Measurements from ENCODE around the gene ZNF655.

The ZNF655 gene

GRCh38 chr7:99558306-99559174 is at the start of gene ZNF655:
Gene ZNF655 (plus strand): TSS chr7:99558642. CDS start chr7:99560560, 1,918 bp downstream.
- Histone ChIP-seq H3K27ac (ENCODE audit: low read length) (peak within 1 kb of the TSS; percentile 99), H4K20me1 (ENCODE audit: insufficient read depth, low read length) (peaks cover 28% of the 10 kb centered on the region; the same call in 1 of the 2 replicates), H3K4me2 (ENCODE audit: insufficient read depth, low read length) (peak within 1 kb of the TSS; percentile 89), H3K9me3 (ENCODE audit: insufficient read depth, low read length, severe bottlenecking) (no peaks in the 10 kb centered on the region), H3K36me3 (ENCODE audit: insufficient read depth, low read length) (peaks cover 78% of the 10 kb centered on the region), H2AFZ (ENCODE audit: low read depth, low read length) (peak within 1 kb of the TSS; percentile 97), H3K27me3 (ENCODE audit: insufficient read depth, low read length, poor library complexity) (no peaks in the 10 kb centered on the region), H3K9ac (ENCODE audit: low read depth, low read length) (peak within 1 kb of the TSS; percentile 99), H3K79me2 (ENCODE audit: insufficient read depth, low read length) (peaks cover 79% of the 10 kb centered on the region), H3K4me3 (ENCODE audit: low read depth in 1 of 2, low read length in 2 of 2) (peak within 1 kb of the TSS; percentile 87 to 97), H3K4me1 (ENCODE audit: insufficient read depth, low read length) (peaks cover 41% of the 10 kb centered on the region)
- ATAC-seq (ENCODE audit: insufficient read depth, low read depth) (peak; percentile 94), DNase-seq (peak; percentile 96)
- TF ChIP-seq EZH2 (IDR thresholded peaks at IDR 0.05; ENCODE audit: borderline replicate concordance, low read depth, low read length, severe bottlenecking) (no peak), CTCF (IDR thresholded peaks at IDR 0.05; ENCODE audit: borderline replicate concordance, extremely low read depth, low read length, poor library complexity, severe bottlenecking) (no peak)

GRCh38 chr7:99514050-99514449 is 44.4 kb upstream of the ZNF655 start:
- Histone ChIP-seq H3K79me2 (ENCODE audit: insufficient read depth, low read length) (peaks cover 27% of the 10 kb centered on the region), H4K20me1 (ENCODE audit: insufficient read depth, low read length) (no peaks in the 10 kb centered on the region), H3K9ac (ENCODE audit: low read depth, low read length) (no peak overlapping the region), H3K27me3 (ENCODE audit: insufficient read depth, low read length, poor library complexity) (no peaks in the 10 kb centered on the region), H3K27ac (ENCODE audit: low read length) (no peak overlapping the region), H2AFZ (ENCODE audit: low read depth, low read length) (no peak overlapping the region), H3K4me2 (ENCODE audit: insufficient read depth, low read length) (no peak overlapping the region), H3K4me3 (ENCODE audit: low read depth in 1 of 2, low read length in 2 of 2) (no peak overlapping the region), H3K4me1 (ENCODE audit: insufficient read depth, low read length) (no peaks in the 10 kb centered on the region), H3K9me3 (ENCODE audit: insufficient read depth, low read length, severe bottlenecking) (no peaks in the 10 kb centered on the region), H3K36me3 (ENCODE audit: insufficient read depth, low read length) (peaks cover 57% of the 10 kb centered on the region)
- ATAC-seq (ENCODE audit: insufficient read depth, low read depth) (no peak), DNase-seq (no peak)
- no peak for TF ChIP-seq CTCF (IDR thresholded peaks at IDR 0.05; ENCODE audit: borderline replicate concordance, extremely low read depth, low read length, poor library complexity, severe bottlenecking)
- TF ChIP-seq EZH2 (IDR thresholded peaks at IDR 0.05; ENCODE audit: borderline replicate concordance, low read depth, low read length, severe bottlenecking), result no peak

GRCh38 chr7:99521399-99521798 is 37.0 kb upstream of the ZNF655 start:
- no peak overlapping the region for H3K27ac ChIP-seq (ENCODE audit: low read length)
- no peaks in the 10 kb centered on the region for H3K79me2 ChIP-seq (ENCODE audit: insufficient read depth, low read length)
- H3K36me3 ChIP-seq (ENCODE audit: insufficient read depth, low read length), result peaks cover 57% of the 10 kb centered on the region
- no peak overlapping the region for H3K4me2 ChIP-seq (ENCODE audit: insufficient read depth, low read length)
- no peaks in the 10 kb centered on the region for H3K4me1 ChIP-seq (ENCODE audit: insufficient read depth, low read length)
- TF ChIP-seq EZH2 (IDR thresholded peaks at IDR 0.05; ENCODE audit: borderline replicate concordance, low read depth, low read length, severe bottlenecking) (no peak), CTCF (IDR thresholded peaks at IDR 0.05; ENCODE audit: borderline replicate concordance, extremely low read depth, low read length, poor library complexity, severe bottlenecking) (no peak)
- no peaks in the 10 kb centered on the region for H3K27me3 ChIP-seq (ENCODE audit: insufficient read depth, low read length, poor library complexity)
- no peaks in the 10 kb centered on the region for H4K20me1 ChIP-seq (ENCODE audit: insufficient read depth, low read length)
- DNase-seq (no peak), ATAC-seq (ENCODE audit: insufficient read depth, low read depth) (no peak)
- H3K9me3 ChIP-seq (ENCODE audit: insufficient read depth, low read length, severe bottlenecking), result no peaks in the 10 kb centered on the region
- H2AFZ ChIP-seq (ENCODE audit: low read depth, low read length), result no peak overlapping the region
- H3K4me3 ChIP-seq (ENCODE audit: low read depth in 1 of 2, low read length in 2 of 2), result no peak overlapping the region
- no peak overlapping the region for H3K9ac ChIP-seq (ENCODE audit: low read depth, low read length)

All from DND-41 (cell line).